NCI-H1092 (cell line): ENCODE results near the gene TRIM38.
"Not testable (repeated sequence)": the region's sequence is repeated elsewhere in the genome, so short reads cannot be mapped to it uniquely, and the experiment has no call there.

Experiments
- DNase-seq: peaks from one replicate; lab custom pipeline; 2025; lab: John Stamatoyannopoulos, UW

The TRIM38 gene

GRCh38 chr6:26006086-26006939 is 43.7 kb downstream of the TRIM38 start:
- DNase-seq: no peak

GRCh38 chr6:26006940-26007305 is 44.3 kb downstream of the TRIM38 start:
- DNase-seq: not testable (repeated sequence)

DNA sequence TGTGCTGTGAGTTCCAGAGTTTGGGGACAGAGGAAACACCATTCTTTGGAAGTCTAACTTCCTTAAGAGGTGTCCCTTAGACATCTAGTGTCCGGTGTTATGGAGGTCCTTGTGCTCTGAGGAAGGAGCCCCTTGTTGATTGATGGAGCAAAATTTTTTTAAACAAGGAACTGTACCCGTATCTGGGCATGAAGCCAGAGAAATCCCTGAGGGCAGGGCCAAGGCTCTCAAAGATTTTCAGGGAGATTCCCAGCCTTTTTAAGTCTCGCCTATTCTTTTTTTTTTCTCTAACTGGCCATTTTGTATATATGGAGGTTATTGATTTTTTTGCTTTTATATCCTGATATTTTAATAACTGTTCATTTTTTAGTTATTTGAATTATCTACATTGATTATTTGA is 45.9 kb downstream of the TRIM38 start:
- DNase-seq: no peak

DNA sequence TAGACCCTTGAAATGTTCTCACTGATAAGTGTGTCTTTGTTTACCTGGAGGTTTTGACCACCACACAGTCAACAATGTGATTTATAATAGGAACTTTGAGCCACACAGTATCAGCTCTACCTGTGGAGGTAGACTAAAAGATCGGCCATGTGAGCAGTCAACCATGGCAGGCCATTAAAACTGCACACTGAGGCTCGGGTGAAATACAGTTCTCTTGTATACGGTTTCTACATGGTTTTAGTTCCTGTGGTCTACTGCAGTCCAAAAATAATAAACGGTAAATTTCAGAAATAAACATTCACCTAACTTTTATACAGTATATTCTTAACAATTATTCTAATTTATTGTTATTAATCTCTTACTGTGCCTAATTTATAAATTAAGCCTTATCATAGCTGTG is 47.2 kb downstream of the TRIM38 start:
- no peak for DNase-seq

DNA sequence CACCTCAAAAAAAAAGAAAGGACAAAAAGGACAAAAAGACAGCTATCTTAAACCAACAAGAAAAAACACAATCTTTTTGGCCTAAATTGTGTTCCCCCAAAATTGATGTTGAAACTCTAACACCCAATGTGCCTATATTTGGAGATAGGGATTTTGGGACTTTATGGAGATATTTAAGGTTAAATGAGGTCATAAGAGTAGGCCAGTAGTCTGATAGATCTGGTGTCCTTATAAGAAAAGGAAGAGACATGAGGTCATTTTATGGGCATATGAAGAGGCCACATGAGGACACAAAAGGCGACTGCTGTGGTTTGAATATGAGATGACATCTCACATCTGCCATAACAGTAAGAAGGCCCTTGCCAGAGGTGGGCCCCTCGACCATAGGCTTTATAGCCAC is 49.5 kb downstream of the TRIM38 start:
- no peak for DNase-seq

DNA sequence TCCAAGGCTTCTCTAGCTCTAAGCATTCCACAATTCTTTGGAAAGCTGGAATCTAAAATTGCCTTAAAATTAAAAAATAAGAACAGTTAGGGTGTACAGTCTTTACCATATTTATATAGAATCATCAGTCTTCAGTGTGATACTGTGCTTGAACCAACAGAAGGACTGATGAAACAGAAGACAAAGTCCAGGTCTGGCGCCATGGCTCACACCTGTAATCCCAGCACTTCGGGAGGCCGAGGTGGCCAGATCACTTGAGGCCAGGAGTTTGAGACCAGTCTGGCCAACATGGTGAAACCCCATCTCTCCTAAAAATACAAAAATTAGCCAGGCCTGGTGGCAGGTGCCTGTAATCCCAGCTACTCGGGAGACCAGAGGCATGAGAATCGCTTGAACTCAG is 51.8 kb downstream of the TRIM38 start:
- DNase-seq: not testable (repeated sequence)

DNA sequence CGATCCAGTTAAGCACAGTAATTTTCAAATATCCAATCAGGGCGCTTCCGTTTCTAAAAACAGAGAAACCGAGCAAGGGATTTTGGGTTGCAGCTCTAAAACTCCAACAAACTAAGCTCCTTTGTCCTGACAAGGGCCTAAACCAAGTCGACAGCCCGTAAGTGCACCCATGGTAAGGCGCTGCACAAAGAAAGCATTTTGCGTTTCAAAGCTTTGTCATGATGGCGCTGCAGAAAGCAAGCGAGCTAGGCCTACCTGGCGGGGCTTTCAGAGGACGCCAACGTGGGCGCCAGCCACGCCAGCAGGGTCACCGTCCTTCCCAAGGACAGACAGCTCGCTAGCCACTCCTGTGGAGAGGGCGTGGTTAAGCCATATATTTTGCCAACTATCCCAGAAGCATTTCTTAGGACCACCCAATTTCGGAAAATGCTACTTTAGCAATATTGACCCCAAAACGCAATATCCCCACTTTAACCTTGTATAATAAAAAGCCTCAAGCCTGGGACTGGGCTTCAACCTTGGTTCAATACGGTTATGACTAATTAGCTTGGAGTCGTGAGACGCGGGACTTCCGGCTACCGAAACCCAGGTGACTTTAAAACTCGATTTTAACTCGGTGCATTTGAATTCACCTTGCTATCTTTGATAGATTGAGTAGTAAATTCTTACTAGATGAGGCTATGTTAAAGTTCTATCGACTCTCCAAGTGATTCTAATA is 53.8 kb downstream of the TRIM38 start:
- no peak for DNase-seq

DNA sequence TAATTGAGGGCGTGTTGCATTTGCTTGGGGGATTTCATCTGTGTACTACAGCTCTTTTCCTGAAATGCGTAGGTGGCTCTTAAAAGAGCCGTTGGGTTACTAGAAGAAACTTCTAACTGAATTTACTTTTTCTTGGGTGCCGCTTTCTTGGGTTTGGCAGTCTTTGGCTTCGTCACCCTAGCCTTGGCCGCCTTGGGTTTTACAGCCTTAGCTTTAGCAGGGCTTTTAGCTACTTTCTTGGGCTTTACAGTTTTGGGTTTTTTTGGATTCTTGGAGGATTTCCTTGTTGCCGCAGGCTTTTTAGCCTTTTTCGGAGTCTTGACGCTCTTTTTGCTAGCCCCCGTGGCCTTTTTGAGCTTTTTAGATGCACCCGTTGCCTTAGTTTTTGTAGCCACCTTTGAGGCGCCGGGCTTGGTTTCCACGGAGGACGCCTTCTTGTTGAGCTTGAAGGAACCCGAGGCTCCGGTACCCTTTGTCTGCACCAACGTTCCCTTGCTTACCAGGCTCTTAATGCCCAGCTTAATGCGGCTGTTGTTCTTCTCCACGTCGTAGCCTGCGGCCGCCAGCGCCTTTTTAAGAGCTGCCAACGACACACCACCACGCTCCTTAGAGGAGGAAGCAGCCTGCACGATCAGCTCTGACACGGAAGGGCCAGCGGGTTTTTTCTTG is 54.5 kb downstream of the TRIM38 start:
- no peak for DNase-seq

DNA sequence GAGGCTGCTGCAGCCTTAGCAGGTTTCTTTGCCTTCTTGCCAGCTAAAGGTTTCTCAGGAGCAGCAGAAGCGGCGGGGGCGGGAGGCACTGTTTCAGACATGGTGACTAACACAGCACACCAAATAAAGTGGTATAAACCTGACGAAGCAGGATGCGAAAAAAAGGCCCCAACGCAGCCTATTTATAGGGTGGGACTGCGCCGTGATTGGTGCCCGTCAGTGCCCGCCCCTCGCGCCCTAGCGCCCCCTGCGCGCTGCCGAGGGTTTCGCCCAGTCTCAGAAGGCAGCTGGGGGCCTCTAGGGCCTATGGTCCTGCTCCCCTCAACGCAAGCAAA is 55.0 kb downstream of the TRIM38 start:
- no peak for DNase-seq

GRCh38 chr6:26019261-26019830 is 56.7 kb downstream of the TRIM38 start:
- DNase-seq: no peak

DNA sequence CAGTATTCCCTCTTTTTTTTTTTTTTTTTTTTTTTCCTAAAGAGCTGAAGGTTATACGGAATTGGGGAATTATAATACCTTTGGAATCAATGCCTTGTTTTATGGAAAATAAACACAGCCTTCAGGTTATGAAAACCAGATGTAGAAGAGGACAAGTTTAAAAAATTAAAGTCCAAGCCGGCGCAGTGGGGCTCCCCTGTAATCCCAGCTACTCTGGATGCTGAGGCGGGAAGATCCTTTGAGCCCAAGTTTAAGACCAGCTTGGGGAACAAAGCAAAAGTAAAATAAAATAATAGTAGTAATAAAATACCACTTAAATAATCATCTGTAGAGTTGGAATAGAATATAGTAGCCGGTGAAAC is 57.3 kb downstream of the TRIM38 start:
- DNase-seq: no peak

- peak; percentile 62 for DNase-seq
Observed at GRCh38 chr6:26020329-26021000, 57.9 kb downstream of the TRIM38 start.

DNA sequence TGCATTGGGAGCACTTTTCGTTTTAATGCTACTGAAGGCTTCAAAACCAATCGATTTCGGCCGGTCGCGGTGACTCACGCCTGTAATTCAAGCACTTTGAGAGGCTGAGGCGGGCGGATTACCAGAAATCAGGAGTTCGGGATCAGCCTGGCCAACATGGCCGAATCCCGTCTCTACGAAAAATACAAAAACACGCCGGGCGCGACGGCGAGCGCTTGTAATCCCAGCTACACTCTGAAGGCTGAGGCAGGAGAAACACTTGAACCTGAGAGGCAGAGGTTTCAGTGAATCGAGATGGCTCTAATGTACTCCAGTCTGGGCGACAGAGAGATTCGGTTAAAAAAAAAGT is 58.4 kb downstream of the TRIM38 start:
- DNase-seq: peak; percentile 69

DNA sequence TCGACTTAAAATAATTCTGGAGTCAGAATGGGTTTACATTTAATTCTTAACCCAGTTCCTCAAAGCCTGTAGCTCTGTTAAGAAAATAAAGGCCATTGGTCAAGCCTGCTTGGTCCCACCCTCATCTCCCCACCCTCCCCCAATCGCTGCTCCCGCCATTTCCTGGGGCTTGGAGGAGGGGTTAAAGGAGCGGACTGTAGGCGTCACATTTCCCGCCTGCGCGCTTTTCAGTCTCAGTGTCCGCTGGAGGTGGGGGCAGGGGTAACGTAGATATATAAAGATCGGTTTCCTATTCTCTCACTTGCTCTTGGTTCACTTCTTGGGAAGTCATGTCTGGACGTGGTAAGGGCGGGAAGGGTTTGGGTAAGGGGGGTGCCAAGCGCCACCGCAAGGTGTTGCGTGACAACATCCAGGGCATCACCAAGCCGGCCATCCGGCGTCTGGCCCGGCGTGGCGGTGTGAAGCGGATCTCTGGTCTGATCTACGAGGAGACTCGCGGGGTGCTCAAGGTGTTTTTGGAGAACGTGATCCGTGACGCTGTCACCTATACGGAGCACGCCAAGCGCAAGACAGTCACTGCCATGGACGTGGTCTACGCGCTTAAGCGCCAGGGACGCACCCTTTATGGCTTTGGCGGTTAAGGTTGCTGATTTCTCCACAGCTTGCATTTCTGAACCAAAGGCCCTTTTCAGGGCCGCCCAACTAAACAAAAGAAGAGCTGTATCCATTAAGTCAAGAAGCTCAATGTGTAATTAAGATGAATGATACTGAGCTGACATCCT is 58.9 kb downstream of the TRIM38 start:
- DNase-seq: peak; percentile 85

GRCh38 chr6:26022132-26022472 is 59.5 kb downstream of the TRIM38 start:
- DNase-seq: peak; percentile 55

GRCh38 chr6:26022737-26023136 is 60.1 kb downstream of the TRIM38 start:
- no peak for DNase-seq

DNA sequence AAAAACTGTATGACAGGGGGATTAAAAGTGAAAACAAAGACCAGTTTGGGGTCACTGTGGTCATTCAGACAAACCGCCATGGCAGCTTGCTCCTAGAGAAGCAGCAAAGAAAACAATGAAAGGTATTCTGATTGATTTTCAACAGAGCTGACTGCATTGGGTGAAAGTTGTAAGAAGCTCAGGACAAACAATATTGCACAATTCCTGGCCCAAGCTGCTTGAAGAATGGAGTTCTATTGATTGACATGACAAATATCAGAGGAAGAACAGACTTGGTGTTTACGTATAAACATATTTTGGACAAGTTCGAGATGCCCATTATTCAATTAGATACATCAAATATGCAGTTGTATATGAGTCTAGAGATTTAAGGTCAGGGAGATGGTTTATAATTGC is 62.0 kb downstream of the TRIM38 start:
- DNase-seq: no peak

- no peak for DNase-seq
Observed at GRCh38 chr6:26025047-26025893, 62.7 kb downstream of the TRIM38 start.

- peak; percentile 87 for DNase-seq
Observed at GRCh38 chr6:26025894-26026832, 63.6 kb downstream of the TRIM38 start.
